HG03108 (cell line): ENCODE data around the gene BRI3BP.
"Not testable (repeated sequence)": the region's sequence is repeated elsewhere in the genome, so short reads cannot be mapped to it uniquely, and the experiment has no call there.

Experiments
- ATAC-seq: cut with Tn5 transposase; IDR thresholded peaks from one replicate; pipeline ENCODE4 v1.9.1; 2021; ENCODE audit warnings: moderate library complexity; ENCODE audit not compliant: unreplicated experiment

The BRI3BP gene

GRCh38 chr12:125018356-125018755, 24.9 kb downstream of the BRI3BP start:
- ATAC-seq: no peak

GRCh38 chr12:125021096-125021495, 27.7 kb downstream of the BRI3BP start:
- no peak for ATAC-seq

- ATAC-seq: no peak
Measured at GRCh38 chr12:125021771-125022170, 28.3 kb downstream of the BRI3BP start.

GRCh38 chr12:125023065-125023464, 29.6 kb downstream of the BRI3BP start:
- no peak for ATAC-seq

GRCh38 chr12:125024949-125025563, 31.6 kb downstream of the BRI3BP start:
- no peak for ATAC-seq

- ATAC-seq: no peak
Measured at GRCh38 chr12:125025606-125026235, 32.3 kb downstream of the BRI3BP start.

- ATAC-seq: no peak
Measured at GRCh38 chr12:125028106-125028505, 34.7 kb downstream of the BRI3BP start.

- no peak for ATAC-seq
Measured at GRCh38 chr12:125029761-125030358, 36.4 kb downstream of the BRI3BP start.

- not testable (repeated sequence) for ATAC-seq
Measured at GRCh38 chr12:125031471-125031870, 38.0 kb downstream of the BRI3BP start.

- ATAC-seq: no peak
Measured at GRCh38 chr12:125032466-125033152, 39.2 kb downstream of the BRI3BP start.

GRCh38 chr12:125033288-125033687, 39.8 kb downstream of the BRI3BP start:
- no peak for ATAC-seq

GRCh38 chr12:125038976-125039625, 45.7 kb downstream of the BRI3BP start:
- ATAC-seq: no peak

GRCh38 chr12:125049093-125049458, 55.6 kb downstream of the BRI3BP start:
- ATAC-seq: no peak

GRCh38 chr12:125050446-125050845, 57.0 kb downstream of the BRI3BP start:
- ATAC-seq: no peak

GRCh38 chr12:125050868-125051267, 57.4 kb downstream of the BRI3BP start:
- no peak for ATAC-seq

- no peak for ATAC-seq
Measured at GRCh38 chr12:125053821-125054220, 60.4 kb downstream of the BRI3BP start.

- no peak for ATAC-seq
Measured at GRCh38 chr12:125055591-125055990, 62.1 kb downstream of the BRI3BP start.

GRCh38 chr12:125056306-125056705, 62.9 kb downstream of the BRI3BP start:
- ATAC-seq: no peak

- no peak for ATAC-seq
Measured at GRCh38 chr12:125057708-125058107, 64.3 kb downstream of the BRI3BP start.

GRCh38 chr12:125061229-125061628, 67.8 kb downstream of the BRI3BP start:
- ATAC-seq: no peak

- ATAC-seq: not testable (repeated sequence)
Measured at GRCh38 chr12:125063522-125063921, 70.1 kb downstream of the BRI3BP start.
